RWPE1 (cell line): Measurements from ENCODE around the gene KRI1.

Source experiments
- CTCF ChIA-PET: fragments of 350-600 bp; sonication (Branson Sonifier 250); formaldehyde crosslinking; extraction: SDS; loops from one replicate; lab custom pipeline; 2021; lab: Yijun Ruan, JAX
- POLR2A ChIA-PET: fragments of 400-600 bp; formaldehyde crosslinking; extraction: SDS; loops from one replicate; lab custom pipeline; 2020; ENCODE audit warnings: antibody characterized with exemption; ENCODE audit not compliant: low non-redundant PET; lab: Yijun Ruan, JAX
- DNase-seq: peaks from one replicate; pipeline ENCODE4 v3.0.0; 2012; ENCODE audit warnings: low spot score
- H3K27ac ChIP-seq: fragments of 450-650 bp; 2 replicates; pipeline ENCODE4 v1.5.1; 2017
- TF ChIP-seq, protein P1 (sequence below): fragments of 450-650 bp; conservative IDR thresholded peaks from 2 replicates; pipeline ENCODE4 v1.5.1; 2017; ENCODE audit warnings: low read depth, mild to moderate bottlenecking

KRI1 gene

DNA sequence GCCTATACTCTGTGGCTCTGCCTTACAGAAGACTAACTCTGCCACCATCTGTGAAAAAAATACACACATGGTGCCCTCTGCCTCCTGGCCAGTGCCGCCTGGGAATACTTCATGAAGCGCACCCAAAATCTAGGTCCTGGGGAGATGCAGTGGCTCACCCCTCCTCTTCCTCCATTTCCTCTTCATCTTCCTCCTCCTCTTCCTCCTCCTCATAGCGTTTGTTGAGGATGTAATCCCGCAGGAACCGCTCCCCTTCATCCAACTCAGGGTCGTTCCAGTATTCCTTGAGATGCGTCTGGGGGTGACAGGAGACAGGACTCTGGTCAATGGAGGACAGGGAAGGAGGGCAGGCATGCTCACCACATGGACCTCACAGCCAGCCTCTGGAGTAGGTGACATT lies 5.7 kb downstream of the KRI1 start:
- DNase-seq, result no peak
- TF ChIP-seq, protein P1, sequence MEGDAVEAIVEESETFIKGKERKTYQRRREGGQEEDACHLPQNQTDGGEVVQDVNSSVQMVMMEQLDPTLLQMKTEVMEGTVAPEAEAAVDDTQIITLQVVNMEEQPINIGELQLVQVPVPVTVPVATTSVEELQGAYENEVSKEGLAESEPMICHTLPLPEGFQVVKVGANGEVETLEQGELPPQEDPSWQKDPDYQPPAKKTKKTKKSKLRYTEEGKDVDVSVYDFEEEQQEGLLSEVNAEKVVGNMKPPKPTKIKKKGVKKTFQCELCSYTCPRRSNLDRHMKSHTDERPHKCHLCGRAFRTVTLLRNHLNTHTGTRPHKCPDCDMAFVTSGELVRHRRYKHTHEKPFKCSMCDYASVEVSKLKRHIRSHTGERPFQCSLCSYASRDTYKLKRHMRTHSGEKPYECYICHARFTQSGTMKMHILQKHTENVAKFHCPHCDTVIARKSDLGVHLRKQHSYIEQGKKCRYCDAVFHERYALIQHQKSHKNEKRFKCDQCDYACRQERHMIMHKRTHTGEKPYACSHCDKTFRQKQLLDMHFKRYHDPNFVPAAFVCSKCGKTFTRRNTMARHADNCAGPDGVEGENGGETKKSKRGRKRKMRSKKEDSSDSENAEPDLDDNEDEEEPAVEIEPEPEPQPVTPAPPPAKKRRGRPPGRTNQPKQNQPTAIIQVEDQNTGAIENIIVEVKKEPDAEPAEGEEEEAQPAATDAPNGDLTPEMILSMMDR, result no peak
- peak overlapping the region; percentile 96 for H3K27ac ChIP-seq
- ChIA-PET CTCF (no interaction called here), POLR2A (no interaction called here)

DNA sequence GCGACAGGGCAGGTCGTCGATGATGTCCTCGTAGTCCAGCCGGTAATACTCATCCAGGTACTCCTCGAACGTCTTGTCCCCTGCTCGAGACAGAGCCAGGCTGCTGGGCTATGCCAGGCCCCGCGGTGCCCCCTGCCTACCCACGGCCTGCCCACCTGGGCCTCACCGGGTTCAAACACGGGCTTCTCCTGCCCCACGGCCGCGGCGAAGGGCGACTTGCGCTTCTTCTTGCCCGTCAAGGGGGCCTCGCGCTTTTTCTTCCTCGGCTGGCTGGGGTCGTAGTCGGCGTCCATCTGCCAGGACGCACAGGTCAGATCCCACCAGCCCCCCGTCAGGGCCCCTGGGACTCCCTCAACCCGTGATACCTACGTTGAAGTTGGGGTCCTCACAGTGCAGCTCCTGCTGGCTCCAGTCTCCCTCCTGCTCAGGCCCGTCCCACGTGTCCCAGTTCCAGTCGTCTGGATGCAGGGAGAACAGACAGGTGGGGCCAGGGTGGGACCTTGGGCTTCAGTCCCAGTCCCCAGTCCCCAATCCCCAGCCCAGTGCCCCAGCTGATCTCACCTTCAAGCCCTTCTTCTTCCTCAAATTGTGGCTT lies 8.1 kb downstream of the KRI1 start:
- peak overlapping the region; percentile 96 for H3K27ac ChIP-seq
- CTCF ChIA-PET, result interaction anchor here (1.5 kb wide), 1 partner anchor 74 kb away, joined by 4 read pairs; no protein-coding TSS in a partner anchor
- TF ChIP-seq, protein P1, result no peak
- DNase-seq, result no peak
- POLR2A ChIA-PET, result no interaction called here

DNA sequence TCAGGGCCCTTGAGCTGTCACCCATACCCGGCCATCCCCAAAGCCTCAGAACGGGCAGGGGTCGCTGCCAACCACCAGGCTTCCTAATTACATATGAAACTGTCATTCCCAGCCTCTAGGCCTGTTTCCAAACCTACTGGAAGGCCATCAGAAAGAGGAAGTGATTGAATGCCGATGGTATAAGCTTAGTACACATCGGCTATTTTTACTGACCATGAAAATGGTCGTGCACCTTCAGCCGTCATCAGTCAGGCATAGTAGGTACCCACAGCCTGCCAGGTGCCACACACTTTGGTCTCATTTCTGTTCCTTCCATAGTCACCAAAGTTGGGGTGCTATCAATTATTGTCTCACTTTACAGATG lies 10.2 kb downstream of the KRI1 start:
- ChIA-PET POLR2A (no interaction called here), CTCF (interaction anchor here (0.6 to 1.7 kb wide), 6 partner anchors 9 to 72 kb away, joined by 3 to 9 read pairs (median 4); no protein-coding TSS in a partner anchor)
- TF ChIP-seq, protein P1, result no peak
- no peak for DNase-seq
- H3K27ac ChIP-seq, result peak overlapping the region; percentile 96

DNA sequence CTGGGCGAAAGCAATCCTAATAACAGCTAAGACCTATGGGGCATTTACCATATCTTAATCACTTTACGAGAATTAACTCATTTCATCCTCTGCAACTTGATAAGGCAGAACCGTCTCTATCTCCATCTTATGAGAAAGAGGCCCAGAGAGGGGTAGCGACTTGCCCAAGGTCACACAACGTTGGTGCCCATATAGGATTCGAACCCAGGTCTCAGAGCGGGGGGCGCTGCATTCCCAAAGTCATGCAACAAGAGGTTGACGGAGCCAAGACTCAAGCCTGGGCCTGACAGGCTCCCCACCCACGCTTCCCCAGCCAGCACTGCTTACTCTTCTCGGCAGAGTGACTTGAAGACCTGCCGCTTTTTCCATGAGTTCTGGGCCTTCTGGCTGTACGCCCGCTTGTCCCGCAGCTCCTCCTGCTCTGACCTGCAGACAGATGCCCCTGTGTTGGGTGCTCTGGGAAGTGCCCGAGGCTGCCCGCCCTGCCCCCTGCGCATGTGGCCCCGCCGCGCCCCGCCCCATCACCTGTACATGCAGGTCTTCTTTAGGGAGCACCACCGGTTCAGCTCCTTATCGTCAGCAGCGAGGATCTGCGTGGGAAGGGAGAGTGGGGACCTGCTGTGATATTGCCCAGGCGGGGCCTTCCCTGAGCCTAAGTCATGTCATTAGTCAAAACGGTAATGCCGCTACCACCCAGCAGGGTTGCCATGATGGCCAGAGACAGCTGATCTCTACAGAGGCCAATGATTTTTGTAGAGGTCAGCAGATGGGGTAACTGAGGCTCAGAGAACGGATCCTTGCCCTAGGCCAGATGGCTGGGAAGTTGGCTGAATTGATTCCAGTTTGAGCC lies 10.8 kb downstream of the KRI1 start:
- peak; percentile 71 for DNase-seq
- CTCF ChIA-PET, result interaction anchor here (0.5 to 1.7 kb wide), 7 partner anchors 13 to 89 kb away, joined by 3 to 9 read pairs (median 3); no protein-coding TSS in a partner anchor
- TF ChIP-seq, protein P1, result no peak
- peak overlapping the region; percentile 96 for H3K27ac ChIP-seq
- POLR2A ChIA-PET, result interaction anchor here (0.6 kb wide), 1 partner anchor 14 kb away, joined by 3 read pairs; no protein-coding TSS in a partner anchor

DNA sequence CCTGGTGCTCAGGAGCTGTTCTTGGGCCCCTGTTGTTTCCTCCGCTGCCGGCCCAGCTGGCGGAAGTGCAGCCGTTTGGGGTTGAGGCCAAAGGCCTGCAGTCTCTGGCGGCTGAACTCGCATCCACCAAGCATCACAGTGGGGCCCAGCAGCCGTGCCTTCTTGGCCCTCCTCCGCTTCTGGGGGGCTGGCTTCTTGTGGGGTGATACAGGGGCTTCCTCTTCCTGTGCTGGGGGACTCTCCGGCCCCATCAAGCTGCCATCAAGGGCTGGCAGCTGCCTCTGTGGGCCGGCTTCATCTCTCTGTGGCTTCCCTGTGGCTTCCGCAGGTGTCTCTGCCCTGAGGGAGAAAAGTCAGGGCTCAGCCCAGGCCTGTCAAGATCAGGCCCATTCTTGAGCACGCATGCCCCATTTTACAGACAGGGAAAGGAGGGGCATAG lies 11.8 kb downstream of the KRI1 start:
- H3K27ac ChIP-seq, result peak overlapping the region; percentile 96
- CTCF ChIA-PET, result interaction anchor here (0.6 to 1.7 kb wide), 6 partner anchors 12 to 1324 kb away, joined by 3 to 9 read pairs (median 4); no protein-coding TSS in a partner anchor
- peak; percentile 65 for DNase-seq
- TF ChIP-seq, protein P1, result no peak
- POLR2A ChIA-PET, result interaction anchor here (0.6 kb wide), 1 partner anchor 15 kb away, joined by 3 read pairs; no protein-coding TSS in a partner anchor

DNA sequence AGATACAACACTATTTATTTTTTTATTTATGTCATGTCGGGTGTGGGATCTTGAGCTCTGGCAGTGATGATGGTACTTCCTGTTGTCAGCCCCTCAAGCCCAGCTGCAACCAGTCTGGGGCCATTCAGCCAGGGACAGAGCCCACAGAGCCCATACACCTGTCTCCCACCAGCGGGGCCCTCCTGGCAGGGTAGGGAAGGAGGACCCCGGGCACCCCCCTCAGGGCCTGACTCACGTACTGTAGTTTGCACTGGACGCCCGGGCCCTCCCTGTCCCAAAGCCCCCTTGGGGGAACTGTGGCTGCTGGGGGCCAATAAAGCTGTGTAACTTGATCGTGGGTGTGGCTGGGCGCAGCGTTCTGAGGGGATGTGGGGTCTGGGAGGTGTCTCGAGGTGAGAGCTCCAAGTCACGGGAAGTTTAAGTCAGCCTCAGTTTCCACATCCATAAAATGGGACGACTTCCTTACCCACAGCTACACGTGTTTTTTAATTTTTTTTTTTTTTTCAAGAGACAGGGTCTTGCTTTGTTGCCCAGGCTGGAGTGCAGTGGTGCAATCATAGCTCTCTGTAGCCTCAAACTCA lies 12.6 kb downstream of the KRI1 start:
- peak overlapping the region; percentile 96 for H3K27ac ChIP-seq
- ChIA-PET CTCF (interaction anchor here (0.7 to 1.6 kb wide), 4 partner anchors 12 to 311 kb away, joined by 3 to 9 read pairs (median 4); no protein-coding TSS in a partner anchor), POLR2A (interaction anchor here (0.6 kb wide), 1 partner anchor 14 kb away, joined by 3 read pairs; no protein-coding TSS in a partner anchor)
- TF ChIP-seq, protein P1, result no peak
- DNase-seq, result no peak
